Neutrophil (primary cell): Measurements from ENCODE around the gene MPO.

Source experiments
- H3K27ac ChIP-seq: fragments of 200-600 bp; sonication (generic); 2 replicates; pipeline ENCODE4 v1.5.1; 2016; ENCODE audit warnings: mild to moderate bottlenecking, moderate library complexity
- H3K27me3 ChIP-seq: fragments of 200-600 bp; sonication (generic); 2 replicates; pipeline ENCODE4 v1.6.0; 2016; ENCODE audit warnings: mild to moderate bottlenecking
- H3K36me3 ChIP-seq: fragments of 200-600 bp; sonication (generic); 2 replicates; pipeline ENCODE4 v1.5.1; 2017
- H3K4me1 ChIP-seq, 2 experiments: fragments of 200-600 bp in 1 of 2; sonication (generic) in 1 of 2; 1 replicate in 1 of 2; 2 replicates in 1 of 2; pipeline versions ENCODE4 v1.5.1 to v1.6.1; 2013 to 2016; ENCODE audit warnings: low read depth in 1 of 2, low read length in 1 of 2, mild to moderate bottlenecking in 1 of 2, moderate library complexity in 1 of 2; ENCODE audit not compliant: control insufficient read depth in 1 of 2, insufficient read depth in 1 of 2
- H3K4me3 ChIP-seq, 2 experiments: fragments of 200-600 bp in 1 of 2; sonication (generic) in 1 of 2; 1 replicate in 1 of 2; 2 replicates in 1 of 2; pipeline ENCODE4 v1.5.1; 2013 to 2016; ENCODE audit warnings: low read depth in 1 of 2, low read length in 1 of 2, mild to moderate bottlenecking in 1 of 2, moderate library complexity in 1 of 2
- H3K9me3 ChIP-seq: fragments of 200-600 bp; sonication (generic); 2 replicates; pipeline ENCODE4 v1.5.1; 2016
- CTCF ChIP-seq: fragments of 200-600 bp; sonication (generic); IDR thresholded peaks from 2 replicates; pipeline ENCODE4 v1.5.1; 2016; ENCODE audit warnings: antibody characterized with exemption

The MPO gene

DNA sequence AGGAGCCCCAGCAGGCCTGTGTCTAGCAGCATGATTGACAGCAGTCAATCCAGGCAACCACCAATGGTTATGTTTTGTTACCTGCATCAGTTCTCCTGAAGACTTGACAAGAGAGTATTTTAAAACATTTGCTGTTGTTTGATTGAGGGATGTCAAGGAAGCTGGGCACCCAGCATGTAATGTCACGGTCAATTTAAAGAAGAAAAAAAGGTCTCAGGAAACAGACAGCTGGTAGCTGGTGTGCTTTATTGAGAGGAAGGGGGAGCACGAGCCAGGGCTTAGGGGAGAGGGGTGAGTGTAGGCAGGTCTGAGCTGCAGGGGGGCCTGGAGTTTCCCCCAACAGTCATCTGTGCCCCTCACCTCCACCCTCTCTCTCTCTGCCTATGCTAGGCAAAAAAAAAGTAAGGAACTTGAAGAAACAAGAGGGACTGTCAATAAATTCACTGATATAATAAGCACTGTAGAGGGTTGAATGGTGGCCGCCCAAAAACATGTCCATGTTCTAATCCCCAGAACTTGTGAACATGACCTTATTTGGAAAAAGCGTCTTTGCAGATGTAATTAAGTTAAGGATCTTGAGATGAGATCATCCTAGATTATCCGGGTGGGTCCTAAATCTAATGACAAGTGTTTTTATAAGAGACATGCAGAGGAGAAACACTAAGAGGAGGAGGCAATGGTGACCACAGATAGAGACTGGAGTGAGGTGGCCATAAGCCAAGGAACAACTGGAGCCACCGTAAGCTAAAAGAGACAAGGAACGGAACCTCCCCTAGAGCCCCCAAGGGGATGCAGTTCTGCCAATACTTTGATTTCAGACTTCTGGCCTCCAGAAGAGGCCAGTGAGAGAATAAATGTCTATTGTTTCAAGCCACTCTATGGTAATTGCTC is 33.3 kb upstream of the MPO start:
- peaks cover 10 to 22% of the 10 kb centered on the region in 2 experiments for H3K4me1 ChIP-seq
- no peaks in the 10 kb centered on the region for H3K36me3 ChIP-seq
- H3K9me3 ChIP-seq, result no peaks in the 10 kb centered on the region
- H3K4me3 ChIP-seq, result no peak overlapping the region
- no peak for TF ChIP-seq CTCF
- no peaks in the 10 kb centered on the region for H3K27me3 ChIP-seq
- no peak overlapping the region for H3K27ac ChIP-seq

DNA sequence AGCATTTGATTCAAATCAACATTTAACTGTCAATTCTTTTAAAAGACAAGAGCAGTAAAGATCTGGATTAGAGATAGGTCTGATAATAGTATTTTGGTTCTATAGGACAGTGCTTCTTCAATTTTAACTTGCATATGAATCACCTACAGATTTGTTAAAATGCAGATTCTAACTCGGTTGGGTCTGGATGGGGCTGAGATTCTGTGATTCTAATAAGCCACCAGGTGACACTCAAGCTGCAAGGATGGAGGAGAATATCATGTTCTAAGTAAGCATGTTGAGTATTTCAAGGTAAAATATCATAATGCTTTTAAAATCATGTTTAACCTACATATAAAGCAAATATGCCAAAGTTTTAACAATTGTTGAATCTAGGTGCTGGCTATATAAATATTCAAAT is 32.1 kb upstream of the MPO start:
- H3K4me3 ChIP-seq, result no peak overlapping the region
- no peak for TF ChIP-seq CTCF
- no peaks in the 10 kb centered on the region for H3K36me3 ChIP-seq
- no peaks in the 10 kb centered on the region for H3K27me3 ChIP-seq
- no peaks in the 10 kb centered on the region for H3K9me3 ChIP-seq
- no peak overlapping the region for H3K27ac ChIP-seq
- H3K4me1 ChIP-seq, result peaks cover 21 to 32% of the 10 kb centered on the region in 2 experiments

DNA sequence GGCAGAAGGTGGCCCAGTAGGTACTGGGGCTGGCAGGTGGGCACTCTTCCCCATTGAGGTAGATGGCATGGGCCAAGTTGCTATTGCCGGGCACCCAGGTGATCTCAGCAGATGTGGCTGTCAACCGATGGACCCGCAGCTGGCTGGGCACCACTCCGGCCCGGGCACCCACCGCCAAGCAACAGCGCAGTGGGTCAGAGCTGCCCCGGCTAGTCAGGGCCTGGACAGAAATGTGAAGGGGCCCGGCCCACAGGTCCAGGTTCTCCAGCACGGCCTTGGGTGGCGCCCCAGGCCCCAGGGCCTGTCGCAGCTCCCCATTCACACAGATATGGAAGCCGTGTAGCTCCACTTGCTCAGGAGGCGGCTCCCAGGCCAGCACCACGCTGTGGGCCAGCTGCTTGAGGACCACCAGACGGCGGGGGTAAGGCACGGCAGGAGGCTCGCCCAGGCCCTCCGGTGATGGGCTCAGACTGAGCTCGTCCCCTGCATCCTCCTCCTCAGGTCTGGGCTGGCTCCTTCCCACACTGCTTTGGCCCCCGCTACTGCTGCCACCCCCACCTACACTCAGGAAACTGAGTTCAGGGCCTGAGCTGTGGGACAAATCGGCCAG is 31.4 kb upstream of the MPO start:
- H3K9me3 ChIP-seq, result no peaks in the 10 kb centered on the region
- no peaks in the 10 kb centered on the region for H3K27me3 ChIP-seq
- no peak overlapping the region for H3K4me3 ChIP-seq
- no peak for TF ChIP-seq CTCF
- H3K36me3 ChIP-seq, result no peaks in the 10 kb centered on the region
- H3K4me1 ChIP-seq, result peaks cover 21 to 28% of the 10 kb centered on the region in 2 experiments
- no peak overlapping the region for H3K27ac ChIP-seq

DNA sequence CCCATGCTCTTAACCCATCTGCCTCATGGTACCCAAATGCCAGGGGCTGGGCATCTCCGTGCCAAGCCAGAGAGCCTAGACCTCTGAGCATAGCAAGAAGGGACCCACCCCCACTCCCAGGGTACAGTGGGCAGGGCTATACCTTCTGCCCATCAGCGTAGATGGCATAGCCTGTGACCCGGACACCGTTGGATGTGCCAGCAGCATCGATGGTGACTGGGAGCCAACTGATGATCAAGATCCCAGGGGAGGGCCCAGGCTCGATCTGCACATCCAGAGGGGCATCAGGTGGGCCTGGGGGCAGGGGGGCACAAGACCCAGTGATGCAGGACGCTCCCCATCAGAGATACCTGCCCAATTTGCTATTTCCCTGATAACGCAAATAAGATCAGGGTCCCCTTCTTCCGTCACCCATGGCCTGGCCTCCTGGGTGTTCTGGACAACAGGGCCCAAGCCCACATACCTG is 30.7 kb upstream of the MPO start:
- no peak for TF ChIP-seq CTCF
- no peak overlapping the region for H3K27ac ChIP-seq
- H3K4me1 ChIP-seq, result peaks cover 21 to 22% of the 10 kb centered on the region in 2 experiments
- no peaks in the 10 kb centered on the region for H3K27me3 ChIP-seq
- no peaks in the 10 kb centered on the region for H3K9me3 ChIP-seq
- no peaks in the 10 kb centered on the region for H3K36me3 ChIP-seq
- no peak overlapping the region for H3K4me3 ChIP-seq

DNA sequence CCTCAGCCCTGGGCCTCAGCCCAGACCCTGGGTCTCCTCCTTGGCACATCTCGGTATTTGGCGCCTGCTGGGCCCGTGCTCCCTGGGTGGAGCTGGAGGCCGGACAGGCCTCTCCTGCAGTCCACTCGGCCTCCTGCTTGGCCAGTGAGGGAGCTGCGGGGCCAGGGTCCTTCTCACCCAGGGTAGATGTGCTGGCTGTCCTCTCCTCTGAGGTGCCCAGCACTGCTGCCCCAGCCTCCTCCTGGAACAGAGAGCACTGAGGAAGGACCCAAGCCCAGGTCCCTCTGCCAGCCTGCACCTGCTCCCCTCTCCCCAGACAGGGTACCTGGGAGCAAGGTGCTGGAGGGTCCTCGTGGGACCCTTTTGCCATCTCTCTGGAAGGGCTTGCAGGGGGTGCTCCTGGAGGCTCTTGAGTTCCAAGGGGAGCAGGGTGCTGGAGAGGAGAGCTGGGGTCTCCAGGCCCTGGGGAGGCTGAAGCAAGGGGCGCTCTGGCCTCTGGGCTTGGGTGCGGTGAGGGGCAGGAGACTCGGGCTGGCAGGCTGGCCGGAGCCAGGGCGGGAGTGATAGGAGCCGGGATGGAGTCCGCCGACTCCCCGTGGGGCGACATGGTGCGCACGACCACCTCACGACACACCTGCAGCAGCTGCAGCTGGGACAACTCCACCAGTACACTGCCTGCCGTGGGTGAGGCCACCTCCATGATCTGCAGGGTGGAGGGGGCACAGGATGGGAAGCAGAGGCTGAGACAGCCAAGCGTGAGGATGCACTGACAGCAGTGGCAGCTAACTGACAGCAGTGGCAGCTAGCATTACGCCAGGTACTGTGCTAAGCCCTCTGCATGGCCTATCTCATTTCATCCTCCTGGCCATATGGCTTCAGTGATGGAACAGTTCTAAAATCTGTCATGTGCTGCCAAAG is 30.0 kb upstream of the MPO start:
- Histone ChIP-seq H3K4me3 (no peak overlapping the region), H3K27me3 (no peaks in the 10 kb centered on the region), H3K4me1 (peaks cover 20 to 21% of the 10 kb centered on the region in 2 experiments), H3K27ac (no peak overlapping the region), H3K9me3 (no peaks in the 10 kb centered on the region), H3K36me3 (no peaks in the 10 kb centered on the region)
- no peak for TF ChIP-seq CTCF
